ENCODE measurements around the gene COL6A1. TPM values are rescaled to one million over a fixed set of nuclear protein-coding genes. Genes with fewer than 3 reads are reported as not detected.

Gene COL6A1
- polyA plus RNA-seq, 1 of the 3 experiments (the other 2 are of a cell fraction), result 107 TPM

GRCh38 chr21:45957551-45957950 is 24.0 kb upstream of the COL6A1 start:
- no peaks in the 10 kb centered on the region for H3K36me3 ChIP-seq (replicated peaks in 1 of 2; ENCODE audit: control insufficient read depth in 1 of 2, insufficient read depth in 2 of 2, low read length in 1 of 2)
- H3K9me2 ChIP-seq, result no peaks in the 10 kb centered on the region
- H3K4me2 ChIP-seq, result no peak overlapping the region
- peaks cover 0 to 6% of the 10 kb centered on the region in 2 experiments; a peak in 1 of 4 replicates for H3K4me1 ChIP-seq (ENCODE audit: control insufficient read depth in 1 of 2, insufficient read depth in 2 of 2, low read depth in 1 of 2, low read length in 1 of 2)
- H3K9ac ChIP-seq, result no peak overlapping the region
- no peaks in the 10 kb centered on the region for H3K9me3 ChIP-seq
- ChIA-PET POLR2A (no interaction called here), CTCF (no interaction called here)
- H3K27ac ChIP-seq (ENCODE audit: low read depth in 2 of 2, low read length in 1 of 2), result no peak overlapping the region
- no peak overlapping the region for H3K4me3 ChIP-seq (ENCODE audit: low read depth in 2 of 2, low read length in 1 of 2)
- no peak overlapping the region for H2AFZ ChIP-seq (ENCODE audit: low read depth)
- WGBS (ENCODE audit: low lambda C conversion rate), result 65% methylated on average over 4 of the region's 4 CpGs
- TF ChIP-seq PBX3 (IDR thresholded peaks at IDR 0.05) (no peak), IRF3 (IDR thresholded peaks at IDR 0.05; ENCODE audit: low read depth, low read length) (no peak), TEAD4 (IDR thresholded peaks at IDR 0.05; ENCODE audit: borderline replicate concordance, insufficient read depth) (no peak), ZBTB33 (IDR thresholded peaks at IDR 0.05; ENCODE audit: borderline replicate concordance, low read depth) (no peak), CHD2 (IDR thresholded peaks at IDR 0.05; ENCODE audit: low read length, partially characterized antibody) (no peak), NFIC (IDR thresholded peaks at IDR 0.05; ENCODE audit: borderline replicate concordance) (no peak), ELF1 (IDR thresholded peaks at IDR 0.05) (no peak), MEF2A (IDR thresholded peaks at IDR 0.05; ENCODE audit: borderline replicate concordance, low read depth) (no peak), USF2 (IDR thresholded peaks at IDR 0.05; ENCODE audit: borderline replicate concordance, low read depth, low read length) (no peak), MXI1 (IDR thresholded peaks at IDR 0.05; ENCODE audit: low read depth, low read length) (no peak)
- DNase-seq, result no peak
- H3K79me2 ChIP-seq (ENCODE audit: insufficient read depth), result no peaks in the 10 kb centered on the region
- H3F3A ChIP-seq (replicated peaks; ENCODE audit: insufficient read depth), result no peaks in the 10 kb centered on the region
- no peaks in the 10 kb centered on the region for H3K27me3 ChIP-seq (ENCODE audit: insufficient read depth)
- no peaks in the 10 kb centered on the region for H4K20me1 ChIP-seq (ENCODE audit: insufficient read depth)

- no peak overlapping the region for H2AFZ ChIP-seq (ENCODE audit: low read depth)
- no peaks in the 10 kb centered on the region for H3K9me2 ChIP-seq
- no peaks in the 10 kb centered on the region for H3K79me2 ChIP-seq (ENCODE audit: insufficient read depth)
- no peaks in the 10 kb centered on the region for H3K9me3 ChIP-seq
- H3K36me3 ChIP-seq (replicated peaks in 1 of 2; ENCODE audit: control insufficient read depth in 1 of 2, insufficient read depth in 2 of 2, low read length in 1 of 2), result no peaks in the 10 kb centered on the region
- POLR2A ChIA-PET, result no interaction called here
- CTCF ChIA-PET, result interaction anchor here (0.7 to 2.5 kb wide), 3 partner anchors 12 to 121 kb away, joined by 3 to 12 read pairs (median 3); no protein-coding TSS in a partner anchor
- no peaks in the 10 kb centered on the region for H4K20me1 ChIP-seq (ENCODE audit: insufficient read depth)
- no peak overlapping the region for H3K4me2 ChIP-seq
- H3K27me3 ChIP-seq (ENCODE audit: insufficient read depth), result no peaks in the 10 kb centered on the region
- H3K27ac ChIP-seq (ENCODE audit: low read depth in 2 of 2, low read length in 1 of 2), result no peak overlapping the region
- no peak overlapping the region for H3K4me3 ChIP-seq (ENCODE audit: low read depth in 2 of 2, low read length in 1 of 2)
- no peak for TF ChIP-seq USF1 (IDR thresholded peaks at IDR 0.05; ENCODE audit: borderline replicate concordance, low read depth)
- TF ChIP-seq FOXJ3 (CRISPR knock-in tag; IDR thresholded peaks at IDR 0.05), result no peak
- TF ChIP-seq TEAD4 (IDR thresholded peaks at IDR 0.05; ENCODE audit: borderline replicate concordance, insufficient read depth), result no peak
- no peak for TF ChIP-seq MEF2A (IDR thresholded peaks at IDR 0.05; ENCODE audit: borderline replicate concordance, low read depth)
- no peak for TF ChIP-seq JUND (IDR thresholded peaks at IDR 0.05)
- TF ChIP-seq EZH2phosphoT487 (IDR thresholded peaks at IDR 0.05; ENCODE audit: borderline replicate concordance, low read depth), result no peak
- no peak for TF ChIP-seq ZBTB33 (IDR thresholded peaks at IDR 0.05; ENCODE audit: borderline replicate concordance, low read depth)
- no peak for TF ChIP-seq EP300 (IDR thresholded peaks at IDR 0.05; ENCODE audit: borderline replicate concordance in 1 of 2, low read depth in 1 of 2, low read length in 1 of 2)
- no peak for TF ChIP-seq RCOR1 (IDR thresholded peaks at IDR 0.05; ENCODE audit: low read length)
- TF ChIP-seq GABPA (IDR thresholded peaks at IDR 0.05; ENCODE audit: low read depth), result no peak
- H3K4me1 ChIP-seq (ENCODE audit: control insufficient read depth in 1 of 2, insufficient read depth in 2 of 2, low read depth in 1 of 2, low read length in 1 of 2), result peaks cover 0 to 6% of the 10 kb centered on the region in 2 experiments; a peak in 1 of 4 replicates
- WGBS (ENCODE audit: low lambda C conversion rate), result 48% methylated on average over 7 of the region's 7 CpGs
- DNase-seq, result no peak
- no peaks in the 10 kb centered on the region for H3F3A ChIP-seq (replicated peaks; ENCODE audit: insufficient read depth)
- no peak overlapping the region for H3K9ac ChIP-seq
Observed at GRCh38 chr21:45957981-45958600, 23.5 kb upstream of the COL6A1 start.
